GM19043 (cell line): ENCODE measurements around the gene ELOVL6.
A peak's percentile ranks its signal among the peaks of the same experiment; 100 is the strongest.
"Not testable (repeated sequence)": the region's sequence is repeated elsewhere in the genome, so short reads cannot be mapped to it uniquely, and the experiment has no call there.

ENCODE experiments used
- ATAC-seq: cut with Tn5 transposase; IDR thresholded peaks from one replicate; pipeline ENCODE4 v1.9.1; 2021; ENCODE audit warnings: low read depth; ENCODE audit not compliant: unreplicated experiment

Gene ELOVL6

GRCh38 chr4:110087070-110087708 is 111.2 kb downstream of the ELOVL6 start:
- ATAC-seq, result no peak

DNA sequence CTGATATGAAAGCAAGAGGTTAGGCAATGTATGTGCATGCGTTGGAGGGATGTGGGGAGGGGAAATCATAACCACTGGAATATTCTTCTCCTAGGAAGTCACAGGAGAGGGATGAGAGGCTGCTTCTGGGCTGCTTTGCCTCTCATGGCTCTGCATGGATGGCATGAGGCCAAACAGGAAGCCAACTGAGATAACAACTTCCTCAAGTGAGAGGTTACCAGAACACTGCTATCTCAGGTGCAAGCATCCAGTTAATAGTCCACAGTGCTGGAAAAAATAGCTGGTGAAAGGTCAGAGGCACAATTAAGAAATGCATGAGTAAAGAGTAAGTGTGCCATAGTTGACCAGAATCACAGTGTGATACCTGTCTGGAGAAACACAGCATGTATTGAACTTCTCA is 113.3 kb downstream of the ELOVL6 start:
- ATAC-seq, result no peak

GRCh38 chr4:110084154-110084553 is 114.3 kb downstream of the ELOVL6 start:
- no peak for ATAC-seq

DNA sequence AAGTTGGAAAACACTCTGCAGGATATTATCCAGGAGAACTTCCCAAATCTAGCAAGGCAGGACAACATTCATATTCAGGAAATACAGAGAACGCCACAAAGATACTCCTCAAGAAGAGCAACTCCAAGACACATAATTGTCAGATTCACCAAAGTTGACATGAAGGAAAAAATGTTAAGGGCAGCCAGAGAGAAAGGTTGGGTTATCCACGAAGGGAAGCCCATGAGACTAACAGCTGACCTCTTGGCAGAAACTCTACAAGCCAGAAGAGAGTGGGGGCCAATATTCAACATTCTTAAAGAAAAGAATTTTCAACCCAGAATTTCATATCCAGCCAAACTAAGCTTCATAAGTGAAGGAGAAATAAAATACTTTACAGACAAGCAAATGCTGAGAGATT is 120.3 kb downstream of the ELOVL6 start:
- ATAC-seq, result not testable (repeated sequence)

DNA sequence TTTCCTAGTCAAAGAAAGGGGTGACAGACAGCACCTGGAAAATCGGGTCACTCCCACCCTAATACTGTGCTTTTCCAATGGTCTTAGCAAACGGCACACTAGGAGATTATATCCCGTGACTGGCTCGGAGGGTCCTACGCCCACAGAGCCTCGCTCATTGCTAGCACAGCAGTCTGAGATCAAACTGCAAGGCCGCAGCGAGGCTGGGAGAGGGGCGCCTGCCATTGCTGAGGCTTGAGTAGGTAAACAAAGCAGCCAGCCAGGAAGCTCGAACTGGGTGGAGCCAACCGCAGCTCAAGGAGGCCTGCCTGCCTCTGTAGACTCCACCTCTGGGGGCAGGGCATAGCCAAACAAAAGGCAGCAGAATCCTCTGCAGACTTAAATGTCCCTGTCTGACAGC is 121.6 kb downstream of the ELOVL6 start:
- not testable (repeated sequence) for ATAC-seq

DNA sequence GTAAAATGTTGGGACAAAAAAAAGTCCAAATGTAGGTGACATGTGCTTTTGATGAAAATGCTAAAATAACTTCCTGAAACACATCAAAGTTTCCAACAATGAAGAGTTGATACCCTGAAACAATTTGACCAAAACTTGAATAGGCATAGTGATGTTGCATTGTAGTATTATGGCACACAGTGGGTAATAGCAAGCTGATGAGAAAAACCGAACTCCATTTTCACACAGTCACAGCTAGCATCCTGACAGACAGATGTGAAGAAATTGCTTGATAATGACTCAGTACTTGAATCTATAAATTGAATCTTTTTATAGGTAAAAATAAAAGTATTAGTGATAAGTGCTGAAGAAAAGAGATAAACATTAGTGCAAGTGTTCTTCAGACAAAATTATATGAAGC is 122.5 kb downstream of the ELOVL6 start:
- ATAC-seq, result no peak

DNA sequence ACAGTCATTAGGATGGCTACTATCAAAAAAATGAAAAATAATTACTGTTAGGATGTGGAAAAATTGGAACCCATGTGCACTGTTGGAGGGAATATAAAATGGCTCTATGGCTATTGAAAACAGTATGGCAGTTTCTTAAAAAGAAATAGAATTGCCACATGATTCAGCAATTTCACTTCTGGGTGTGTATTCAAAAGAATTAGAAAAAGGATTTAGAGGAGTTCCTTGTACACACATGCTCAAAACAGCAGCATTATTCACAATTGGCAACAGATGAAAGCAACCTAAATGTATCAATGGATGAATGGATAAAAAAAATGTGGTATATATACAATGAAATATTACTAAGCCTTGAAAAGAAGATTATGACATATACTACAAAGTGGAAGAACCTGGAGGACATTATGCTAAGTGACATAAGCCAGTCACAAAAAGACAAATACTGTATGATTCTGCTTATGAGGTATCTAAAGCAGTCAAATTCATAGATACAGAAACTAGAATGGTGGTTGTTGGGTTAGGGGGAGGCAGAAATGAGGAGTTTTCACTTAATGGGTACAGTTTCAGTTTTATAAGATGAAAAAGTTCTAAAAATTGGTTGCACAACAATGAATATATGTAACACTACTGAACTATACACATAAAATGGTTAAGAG is 123.2 kb downstream of the ELOVL6 start:
- no peak for ATAC-seq

- no peak for ATAC-seq
These were observed 123.8 kb downstream of the ELOVL6 start for GRCh38 chr4:110074570-110074969.

- no peak for ATAC-seq
These were observed 125.2 kb downstream of the ELOVL6 start for GRCh38 chr4:110073053-110073845.

DNA sequence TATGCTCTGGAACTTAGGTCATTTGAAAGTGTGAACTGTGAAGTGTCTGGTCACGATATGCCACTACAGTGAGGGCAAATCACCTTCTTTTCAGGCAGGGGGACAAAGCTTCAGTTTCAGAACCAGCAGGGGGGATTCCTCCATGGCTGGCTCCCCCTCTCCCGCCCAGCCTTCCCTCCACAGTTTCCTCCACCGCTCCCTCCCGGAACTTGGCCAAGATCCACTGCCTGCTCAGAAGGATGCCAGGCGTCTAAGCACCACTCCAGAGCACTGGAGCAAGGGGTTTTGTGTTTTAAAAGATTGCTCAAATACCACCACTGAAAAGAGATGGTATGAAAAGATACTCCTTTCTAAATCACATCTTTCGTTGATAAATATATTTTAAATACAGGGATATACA is 126.9 kb downstream of the ELOVL6 start:
- no peak for ATAC-seq

- no peak for ATAC-seq
These were observed 130.2 kb downstream of the ELOVL6 start for GRCh38 chr4:110068248-110068647.

DNA sequence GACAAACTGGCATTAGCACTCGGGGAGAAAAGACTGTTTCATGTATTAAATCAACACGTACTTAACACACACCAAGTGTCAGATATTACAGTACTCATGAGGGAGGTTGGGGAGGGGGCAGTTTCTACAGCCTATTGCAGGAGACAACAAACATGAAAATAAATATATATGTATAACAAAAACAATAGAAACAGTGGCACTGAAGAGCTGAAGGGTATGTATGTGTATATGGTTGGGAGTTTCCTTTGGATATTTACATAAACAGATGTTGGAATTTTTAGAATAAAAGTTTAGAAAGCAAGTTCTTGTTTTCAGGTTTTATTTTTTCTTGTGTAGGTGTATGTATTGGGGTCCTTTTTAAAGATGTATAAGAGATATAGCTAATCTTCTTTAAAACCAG is 133.5 kb downstream of the ELOVL6 start:
- no peak for ATAC-seq

- no peak for ATAC-seq
These were observed 134.1 kb downstream of the ELOVL6 start for GRCh38 chr4:110064295-110064694.

GRCh38 chr4:110062166-110062565 is 136.2 kb downstream of the ELOVL6 start:
- ATAC-seq, result no peak

- no peak for ATAC-seq
These were observed 137.3 kb downstream of the ELOVL6 start for GRCh38 chr4:110061076-110061475.

DNA sequence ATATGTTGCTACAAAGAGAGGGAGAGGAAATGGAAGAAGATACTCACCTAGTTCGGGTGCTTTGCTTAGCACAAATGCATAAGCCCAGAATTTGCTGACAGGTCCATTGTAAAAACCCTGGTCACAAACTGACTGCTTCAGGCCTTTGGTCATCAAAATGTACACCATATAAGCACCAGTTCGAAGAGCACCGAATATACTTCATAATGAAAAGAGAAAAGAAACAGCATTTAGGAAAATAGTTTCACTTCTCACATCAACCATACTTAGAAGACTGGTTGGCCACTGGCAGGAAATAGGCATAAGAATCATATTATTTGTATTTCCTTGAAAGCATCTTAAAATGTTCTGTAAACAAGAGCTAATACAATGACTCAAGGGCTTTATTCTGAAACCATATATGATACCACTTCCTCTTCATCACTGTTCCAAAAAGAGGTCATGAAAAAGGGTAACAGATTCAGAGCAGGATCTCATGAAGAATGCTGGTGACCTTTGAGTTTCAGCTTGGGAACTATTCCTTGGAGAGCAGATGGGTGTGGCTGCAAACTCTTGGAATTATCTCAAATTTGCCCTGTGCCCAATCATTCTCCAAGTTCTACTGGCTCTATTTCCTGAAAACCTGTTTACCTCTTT is 138.7 kb downstream of the ELOVL6 start:
- ATAC-seq, result peak; percentile 72

- ATAC-seq, result no peak
These were observed 139.7 kb downstream of the ELOVL6 start for GRCh38 chr4:110058677-110059076.

DNA sequence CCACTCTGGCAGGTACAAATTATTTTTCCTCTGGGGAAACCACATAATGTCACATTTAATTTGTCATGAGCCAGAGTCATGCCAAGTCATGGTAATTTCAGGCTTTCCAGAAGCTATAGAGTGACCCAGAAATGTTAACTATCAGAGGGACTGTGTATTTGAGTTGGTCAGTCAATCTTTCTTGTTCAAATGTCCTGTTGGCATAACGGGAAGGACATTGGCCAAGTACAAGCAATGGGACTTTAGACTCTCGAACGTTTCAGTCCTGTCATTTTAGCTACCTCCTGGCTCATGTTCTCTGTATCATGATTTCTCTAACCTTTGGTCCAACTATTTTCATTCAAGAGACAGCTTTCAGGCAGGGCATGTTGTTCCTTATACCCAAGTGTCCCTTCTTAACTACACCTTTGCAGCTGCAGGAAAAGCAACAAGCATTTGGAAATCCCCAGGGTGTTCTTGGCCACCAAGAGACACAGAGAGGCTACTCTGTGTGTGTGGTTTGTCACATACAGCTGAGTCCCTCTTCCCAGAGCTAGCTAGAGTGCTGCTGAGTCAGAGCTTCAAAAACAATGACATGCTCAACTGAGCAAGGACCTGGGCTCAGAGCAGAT is 143.2 kb downstream of the ELOVL6 start:
- ATAC-seq, result peak; percentile 71

DNA sequence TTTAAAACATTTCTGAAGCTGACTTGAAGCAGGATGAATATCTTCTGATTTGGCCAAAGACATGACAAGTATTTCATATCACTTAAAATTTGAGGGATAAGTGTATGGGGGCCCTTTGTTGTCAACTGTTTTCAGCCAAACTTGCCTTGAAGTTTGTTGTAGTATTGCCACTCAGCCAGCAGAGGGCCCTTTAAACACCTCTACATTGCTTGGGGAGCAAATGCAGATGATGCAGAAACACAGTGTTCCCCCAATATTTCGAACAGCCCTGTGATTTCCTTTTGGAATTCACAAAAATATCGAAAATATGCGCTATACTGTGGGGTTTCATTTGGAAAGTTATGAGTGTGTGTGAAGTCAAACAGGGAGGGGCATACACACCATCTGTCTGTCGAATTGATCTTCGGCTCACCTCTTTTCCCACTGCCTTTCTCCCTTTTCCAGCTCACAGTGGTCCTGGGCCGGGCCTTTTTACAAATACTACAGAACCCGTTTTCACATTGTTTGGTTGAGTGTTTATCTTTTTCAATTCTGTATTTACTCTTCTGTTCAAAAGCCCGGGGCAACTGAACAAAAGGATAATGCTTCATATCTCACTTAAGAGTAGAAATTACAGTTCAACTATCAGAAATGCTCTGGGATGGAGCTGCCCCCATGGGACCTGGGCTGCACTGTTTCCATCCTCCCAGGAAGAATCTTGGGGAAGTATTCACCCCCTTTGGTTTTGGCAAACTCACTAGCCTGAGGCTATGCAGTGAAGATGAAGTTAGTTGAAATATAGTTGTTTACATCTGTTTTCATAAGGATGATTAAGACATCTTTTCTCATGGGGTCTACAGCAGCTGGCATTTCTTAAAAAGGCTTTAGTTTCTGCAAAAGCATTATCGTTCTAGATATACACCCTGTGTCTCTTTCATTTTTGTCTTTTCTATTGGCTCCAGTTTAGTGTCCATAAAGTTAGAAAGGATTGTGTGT is 148.2 kb downstream of the ELOVL6 start:
- peak; percentile 44 for ATAC-seq

- no peak for ATAC-seq
These were observed 151.8 kb downstream of the ELOVL6 start for GRCh38 chr4:110046588-110047049.
